Activated T-helper 1 cell treated with anti-CD3 and anti-CD28 coated beads, Interleukin-2, amount 50 U/mL, for 16 hours (primary cell): ENCODE results near the gene PDE12.
A peak's percentile ranks its signal among the peaks of the same experiment; 100 is the strongest.
"Not testable (repeated sequence)": the region's sequence is repeated elsewhere in the genome, so short reads cannot be mapped to it uniquely, and the experiment has no call there.

ENCODE experiments used
- DNase-seq, 2 donors: peaks; one replicate each; pipeline ENCODE4 v3.0.0-alpha.2; 2020; ENCODE audit warnings: low read depth in 1 of 2, low spot score in 1 of 2

Gene PDE12

DNA sequence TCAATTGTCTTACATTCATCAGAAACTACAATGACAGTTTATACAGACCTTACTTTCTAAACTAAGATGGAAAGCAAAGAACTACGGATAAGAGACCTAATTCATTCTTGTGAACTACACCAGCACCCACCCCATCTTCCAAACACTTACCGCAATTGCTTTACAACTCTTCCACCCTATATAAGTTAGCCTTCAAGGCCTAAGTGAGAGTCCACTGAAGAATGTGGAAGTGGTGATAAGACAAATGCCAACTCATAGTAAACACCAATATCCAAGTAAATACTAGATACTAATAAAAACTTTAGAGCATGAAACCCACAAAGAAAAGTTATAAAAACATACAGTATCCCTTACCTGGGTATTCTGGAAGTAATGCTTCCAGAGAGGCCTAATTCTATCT lies 27.5 kb downstream of the PDE12 start:
- DNase-seq = no peak

DNA sequence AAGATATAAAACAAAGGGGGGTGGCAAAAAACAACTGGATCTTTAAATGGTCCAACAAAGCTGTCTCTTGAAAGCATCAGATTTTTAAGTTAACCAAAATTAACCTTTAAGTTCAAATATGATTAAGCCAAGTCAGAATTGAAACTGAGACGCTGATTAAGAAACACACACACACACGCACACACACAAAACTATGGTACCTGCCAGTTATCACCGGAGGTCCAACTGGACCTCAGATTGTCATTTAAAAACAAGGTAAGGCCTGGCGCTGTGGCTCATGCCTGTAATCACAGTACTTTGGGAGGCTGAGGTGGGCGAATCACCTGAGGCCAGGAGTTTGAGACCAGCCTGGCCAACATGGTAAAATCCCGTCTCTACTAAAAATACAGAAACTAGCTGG lies 30.7 kb downstream of the PDE12 start:
- no peak for DNase-seq

DNA sequence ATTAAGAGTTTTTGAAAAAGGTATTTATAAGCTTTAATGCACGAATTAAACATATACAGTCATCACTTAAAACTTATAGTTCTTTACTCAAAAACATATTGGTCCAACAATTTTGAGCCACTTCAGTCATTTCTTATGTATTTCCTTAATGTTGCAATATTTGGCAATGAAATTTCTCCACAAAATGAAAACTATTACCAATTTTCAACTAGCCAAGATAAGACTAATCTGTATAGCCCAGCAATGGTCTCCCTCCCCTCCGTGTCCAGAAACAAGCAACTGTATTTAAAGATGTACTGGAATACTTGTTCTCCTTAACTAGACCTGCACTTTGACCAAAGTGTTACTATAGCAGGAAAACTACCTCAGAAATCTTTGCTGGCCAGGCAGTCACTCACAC lies 31.8 kb downstream of the PDE12 start:
- no peak for DNase-seq

DNA sequence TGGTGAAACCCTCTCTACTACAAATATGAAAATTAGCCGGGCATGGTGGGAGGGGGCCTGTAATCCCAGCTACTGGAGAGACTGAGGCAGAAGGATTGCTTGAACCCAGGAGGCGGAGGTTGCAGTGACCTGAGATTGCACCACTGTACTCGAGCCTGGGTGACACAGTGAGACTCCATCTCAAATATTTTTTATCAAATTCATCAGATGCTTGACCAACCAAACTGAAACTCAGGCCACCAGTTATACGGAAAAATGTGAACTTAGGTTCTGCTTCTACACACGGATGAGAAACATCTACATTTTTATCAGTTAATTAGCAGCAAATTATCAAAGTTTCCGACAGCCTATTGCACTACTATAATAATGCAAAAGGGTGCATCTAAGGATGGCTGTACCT lies 36.2 kb downstream of the PDE12 start:
- no peak for DNase-seq

DNA sequence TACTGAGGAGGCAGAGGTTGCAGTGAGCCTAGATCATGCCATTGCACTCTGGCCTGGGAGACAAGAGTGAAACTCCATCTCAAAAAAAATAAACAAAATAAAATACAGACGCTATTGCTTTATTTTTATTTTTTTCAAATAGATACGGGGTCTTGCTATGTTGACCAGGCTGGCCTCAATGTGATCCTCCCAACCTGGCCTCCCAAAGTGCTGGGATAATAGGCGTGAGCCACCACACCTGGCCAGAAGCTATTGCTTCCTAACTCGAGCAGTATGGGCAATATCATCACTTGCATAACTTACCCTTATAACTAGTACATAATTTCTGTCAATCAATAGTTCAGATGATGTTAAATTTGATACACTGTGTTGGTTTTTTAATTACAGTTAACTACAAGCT lies 38.1 kb downstream of the PDE12 start:
- DNase-seq = no peak

DNA sequence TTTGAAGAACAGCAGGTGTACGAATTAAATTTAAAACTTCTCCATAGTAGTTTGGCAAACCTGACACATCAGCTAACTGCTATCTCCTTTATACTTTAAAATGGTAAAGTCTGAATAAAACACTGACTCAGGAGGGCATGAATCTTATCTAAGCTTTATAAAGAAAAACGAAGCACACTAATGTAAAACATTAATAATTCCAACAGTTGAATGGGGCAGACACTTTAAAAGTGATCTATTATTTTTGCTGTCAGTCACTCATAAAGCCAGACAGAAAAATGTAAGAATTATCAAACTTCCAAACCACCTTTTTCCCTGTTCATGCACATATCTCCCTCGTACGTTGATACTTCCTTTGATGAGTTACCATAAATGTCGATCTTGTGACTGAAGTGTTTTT lies 38.5 kb downstream of the PDE12 start:
- no peak for DNase-seq

DNA sequence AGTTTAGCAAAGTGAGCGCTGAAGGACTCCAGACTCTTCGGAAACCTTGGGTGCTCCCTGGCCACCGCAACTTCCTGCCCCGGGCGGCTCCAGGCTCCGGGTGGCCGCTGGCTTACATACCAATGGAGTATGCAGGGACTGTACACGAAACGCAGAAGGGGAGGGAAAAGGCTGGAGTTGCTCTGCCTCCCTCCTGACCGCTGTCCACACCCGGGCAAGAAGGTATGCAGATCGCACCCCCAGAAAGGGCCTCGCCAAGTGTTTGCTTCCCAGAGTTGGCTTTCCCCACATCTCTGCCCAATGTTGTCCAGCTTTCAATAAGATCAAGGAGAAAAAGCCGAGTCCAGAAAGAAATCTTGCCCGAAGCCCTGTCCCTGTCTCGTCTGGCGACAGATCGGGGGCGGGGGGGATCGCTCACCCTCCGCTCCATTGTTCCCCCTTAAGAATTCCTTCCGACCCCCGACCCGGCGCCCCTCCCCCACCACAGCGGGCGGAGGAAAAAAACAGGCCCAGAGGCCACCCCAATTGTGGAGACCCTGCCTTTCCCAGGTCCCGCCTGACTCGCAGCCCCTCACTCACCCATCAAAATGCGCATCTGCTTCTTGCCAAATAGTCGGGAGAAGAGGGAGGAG lies 40.5 kb downstream of the PDE12 start:
- peak; percentile 33 to 49 for DNase-seq

DNA sequence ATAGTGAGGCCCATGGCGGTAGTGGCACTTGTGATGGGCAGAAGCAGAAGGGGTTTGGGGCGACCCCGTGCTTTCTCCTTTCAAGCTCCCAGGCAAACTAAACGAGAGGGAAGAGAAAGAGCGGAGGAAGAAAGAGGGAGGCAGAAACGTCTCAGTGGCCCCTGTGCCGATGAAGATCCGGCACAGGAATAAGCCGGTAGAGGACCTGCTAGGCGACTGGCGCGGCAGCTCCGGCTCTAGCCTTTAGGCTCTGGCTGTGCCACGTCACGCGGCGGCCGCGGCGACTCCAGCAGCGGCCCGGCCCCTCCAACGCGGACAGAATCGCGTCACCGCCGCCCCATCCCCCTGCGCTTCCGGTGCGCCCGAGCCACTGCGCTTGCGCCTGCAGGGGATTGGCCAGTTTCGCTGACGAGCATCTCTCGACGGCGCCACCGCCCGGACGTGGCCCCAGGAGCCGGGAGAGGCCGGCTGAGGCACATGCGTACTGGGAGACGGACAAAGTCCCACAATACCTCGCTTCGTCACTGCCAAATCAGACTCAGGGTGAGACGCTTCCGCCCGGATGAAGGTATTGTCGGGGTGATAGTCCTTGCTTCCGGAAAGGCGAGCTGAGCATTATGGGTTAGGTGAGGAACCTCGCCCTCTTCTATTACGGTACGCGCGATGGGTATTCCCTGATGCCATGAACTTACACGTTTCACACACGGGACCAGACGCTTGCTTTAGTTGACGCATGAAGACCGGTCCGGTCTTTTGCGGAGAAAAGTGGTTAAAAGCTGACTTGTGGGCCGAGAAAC lies 41.3 kb downstream of the PDE12 start, which contains the start of gene ARF4:
Gene ARF4, minus strand, starts transcription at position 218 of the 797 bp plus-strand sequence. Its CDS starts 204 bp downstream, at position 14.
- peak; percentile 97 to 100 for DNase-seq

DNA sequence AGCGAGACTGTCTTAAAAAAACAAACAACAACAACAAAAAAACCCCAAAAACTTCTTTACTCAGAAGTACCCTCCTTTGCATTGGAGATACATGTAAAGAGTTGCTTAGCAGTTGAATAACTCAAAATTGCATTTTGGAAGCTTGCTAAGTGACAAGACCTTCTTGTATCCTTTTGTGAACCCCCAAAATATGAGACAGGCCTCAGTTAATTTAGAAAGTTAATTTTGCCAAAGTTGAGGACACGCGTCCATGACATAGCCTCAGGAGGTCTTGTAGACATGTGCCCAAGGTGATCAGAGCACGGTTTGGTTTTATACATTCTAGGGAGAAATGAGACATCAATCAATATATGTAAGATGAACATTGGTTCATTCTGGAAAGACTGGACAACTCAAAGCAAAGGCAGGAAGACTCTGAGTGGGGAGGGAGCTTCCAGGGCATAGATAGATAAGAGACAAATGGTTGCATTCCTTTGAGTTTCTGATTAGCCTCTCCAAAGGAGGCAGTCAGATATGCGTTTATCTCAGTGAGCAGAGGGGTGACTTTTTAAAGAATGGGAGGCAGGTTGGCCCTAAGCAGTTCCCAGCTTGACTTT lies 42.8 kb downstream of the PDE12 start:
- no peak for DNase-seq

DNA sequence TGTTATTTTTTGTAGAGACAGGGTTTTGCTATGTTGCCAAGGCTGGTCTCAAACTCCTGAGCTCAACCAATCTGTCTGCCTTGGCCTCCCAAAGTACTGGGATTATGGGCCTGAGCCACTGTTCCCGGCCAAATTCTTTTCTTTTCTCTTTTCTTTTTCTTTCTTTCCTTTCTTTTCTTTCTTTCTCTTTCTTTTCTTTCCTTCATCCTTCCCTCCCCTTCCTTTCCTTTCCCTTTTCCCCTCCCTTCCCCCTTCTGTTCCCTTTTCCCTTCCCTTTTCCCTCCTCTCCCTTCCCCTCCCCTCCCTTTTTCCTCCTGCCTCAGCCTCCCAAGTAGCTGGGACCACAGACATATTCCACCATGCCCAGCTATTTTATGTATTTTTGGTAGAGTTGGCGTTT lies 44.1 kb downstream of the PDE12 start:
- DNase-seq = no peak

DNA sequence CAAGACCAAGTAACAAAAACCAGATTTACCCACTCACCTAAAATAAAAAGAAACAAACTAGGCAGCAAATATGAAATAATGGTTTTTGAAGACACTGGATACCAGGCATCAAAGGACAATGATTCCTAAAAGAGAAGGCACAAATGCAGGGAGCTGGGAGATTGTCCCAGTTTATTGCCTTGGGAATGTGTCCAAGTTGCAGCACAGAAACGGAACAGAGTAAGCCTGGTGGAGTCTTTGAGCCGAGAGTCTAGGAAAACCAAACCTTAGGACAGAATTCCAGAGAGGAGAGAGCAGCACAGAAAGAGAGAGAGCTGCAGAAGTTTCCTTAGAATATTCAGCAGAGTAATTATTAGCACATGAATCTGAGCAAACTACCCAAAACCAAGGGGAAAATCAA lies 48.9 kb downstream of the PDE12 start:
- DNase-seq = no peak

DNA sequence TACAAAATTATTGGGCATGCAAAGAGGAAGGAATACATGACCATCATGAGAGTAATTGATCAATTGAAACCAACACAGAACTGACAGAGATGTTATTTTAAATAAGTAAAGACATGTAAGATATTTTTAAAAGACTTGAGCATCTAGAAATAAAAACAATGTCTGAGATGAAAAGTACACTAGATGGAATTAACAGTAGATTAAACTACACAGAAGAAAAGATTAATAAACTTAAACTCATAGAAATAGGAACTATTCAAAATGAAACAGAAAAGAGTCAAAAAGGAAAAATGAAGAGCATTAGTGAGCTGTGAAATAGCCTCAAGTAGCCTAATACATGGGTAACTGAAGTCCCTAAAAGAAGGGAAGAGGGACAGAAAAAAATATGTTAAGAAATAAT lies 49.6 kb downstream of the PDE12 start:
- no peak for DNase-seq

DNA sequence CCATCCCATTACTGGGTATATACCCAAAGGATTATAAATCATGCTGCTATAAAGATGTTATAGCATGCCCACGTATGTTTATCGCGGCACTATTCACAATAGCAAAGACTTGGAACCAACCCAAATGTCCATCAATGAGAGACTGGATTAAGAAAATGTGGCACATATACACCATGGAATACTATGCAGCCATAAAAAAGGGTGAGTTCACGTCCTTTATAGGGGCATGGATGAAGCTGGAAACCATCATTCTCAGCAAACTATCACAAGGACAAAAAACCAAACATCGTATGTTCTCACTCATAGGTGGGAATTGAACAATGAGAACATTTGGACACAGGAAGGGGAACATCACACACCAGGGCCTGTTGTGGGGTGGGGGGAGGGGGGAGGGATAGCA lies 55.8 kb downstream of the PDE12 start:
- not testable (repeated sequence) for DNase-seq

DNA sequence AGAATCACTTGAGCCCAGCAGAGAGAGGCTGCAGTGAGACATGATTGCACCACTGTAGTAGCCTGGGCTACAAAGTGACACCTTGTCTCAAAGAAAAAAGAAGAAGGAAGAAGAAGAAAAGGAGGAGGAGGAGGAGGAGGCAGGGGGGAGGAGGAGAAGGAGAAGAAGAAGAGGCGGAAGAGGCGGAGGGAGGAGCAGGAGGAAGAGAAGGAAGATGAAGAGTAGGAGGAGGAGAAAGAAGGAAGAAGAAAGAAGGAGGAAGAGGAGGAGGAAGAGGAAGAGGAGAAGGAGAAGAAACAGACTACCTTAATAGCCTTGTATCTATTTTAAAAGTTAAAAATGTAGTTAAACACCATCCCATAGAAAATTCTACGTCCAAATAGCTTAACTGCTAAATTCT lies 60.2 kb downstream of the PDE12 start:
- DNase-seq = no peak
